ENCODE data around the gene KIF23.

The KIF23 gene

GRCh38 chr15:69405110-69405509 lies 9.0 kb upstream of the KIF23 start:
- TF ChIP-seq CTCF (IDR thresholded peaks at IDR 0.05; ENCODE audit: borderline replicate concordance, insufficient read depth, low read depth, low read length), result no peak
- H3K4me3 ChIP-seq (ENCODE audit: low read depth, low read length), result no peak overlapping the region

- H3K4me3 ChIP-seq (ENCODE audit: low read depth, low read length), result no peak overlapping the region
- TF ChIP-seq CTCF (IDR thresholded peaks at IDR 0.05; ENCODE audit: borderline replicate concordance, insufficient read depth, low read depth, low read length), result no peak
These were observed 6.3 kb upstream of the KIF23 start for GRCh38 chr15:69407719-69408400.

- TF ChIP-seq CTCF (IDR thresholded peaks at IDR 0.05; ENCODE audit: borderline replicate concordance, insufficient read depth, low read depth, low read length), result no peak
- H3K4me3 ChIP-seq (ENCODE audit: low read depth, low read length), result no peak overlapping the region
These were observed 5.3 kb upstream of the KIF23 start for GRCh38 chr15:69408841-69409240.

- TF ChIP-seq CTCF (IDR thresholded peaks at IDR 0.05; ENCODE audit: borderline replicate concordance, insufficient read depth, low read depth, low read length), result no peak
- no peak overlapping the region for H3K4me3 ChIP-seq (ENCODE audit: low read depth, low read length)
These were observed 3.8 kb upstream of the KIF23 start for GRCh38 chr15:69410248-69410874.

- H3K4me3 ChIP-seq (ENCODE audit: low read depth, low read length), result no peak overlapping the region
- TF ChIP-seq CTCF (IDR thresholded peaks at IDR 0.05; ENCODE audit: borderline replicate concordance, insufficient read depth, low read depth, low read length), result no peak
These were observed 1.9 kb upstream of the KIF23 start for GRCh38 chr15:69412274-69412673.

GRCh38 chr15:69412701-69413100 lies 1.4 kb upstream of the KIF23 start:
- no peak overlapping the region for H3K4me3 ChIP-seq (ENCODE audit: low read depth, low read length)
- no peak for TF ChIP-seq CTCF (IDR thresholded peaks at IDR 0.05; ENCODE audit: borderline replicate concordance, insufficient read depth, low read depth, low read length)

- no peak for TF ChIP-seq CTCF (IDR thresholded peaks at IDR 0.05; ENCODE audit: borderline replicate concordance, insufficient read depth, low read depth, low read length)
- H3K4me3 ChIP-seq (ENCODE audit: low read depth, low read length), result peak overlapping the region; percentile 93
These were observed 585 bp downstream of the KIF23 start for GRCh38 chr15:69414701-69415167.
